K562 (cell line): ENCODE data around the gene FLRT1. TPM values are rescaled to one million over a fixed set of nuclear protein-coding genes. Genes with fewer than 3 reads are reported as not detected.
A peak's percentile ranks its signal among the peaks of the same experiment; 100 is the strongest.

ENCODE experiments used
- ATAC-seq: fragments of 200-7000 bp; cut with Tn5 transposase; 3 replicates; pipeline ENCODE4 v1.9.1; 2020; ENCODE audit warnings: moderate library complexity
- BruUV-seq: library from RNA; stranded (reverse); fragments of 400-500 nt; replicated peaks from 2 replicates; lab custom pipeline; 2021; lab: Mats Ljungman, UMichigan
- CTCF ChIA-PET: fragments of 300-600 bp; formaldehyde crosslinking; extraction: SDS; loops from one replicate; lab custom pipeline; 2021; ENCODE audit warnings: low intra/inter-chr PET ratio; lab: Yijun Ruan, JAX
- POLR2A ChIA-PET: fragments of 300-600, 350-650 bp; sonication (Branson Sonifier 250); formaldehyde crosslinking; extraction: SDS; loops from one replicate; lab custom pipeline; 2021; ENCODE audit warnings: antibody characterized with exemption, inconsistent platforms; lab: Yijun Ruan, JAX
- DNase-seq, 4 experiments: peaks; one replicate each; pipeline versions ENCODE4 v3.0.0 to v3.0.0-alpha.2; 2011 to 2018; ENCODE audit warnings: low spot score in 3 of 4, mixed read lengths in 3 of 4; ENCODE audit errors: extremely low read depth in 1 of 4
- FAIRE-seq: peaks from 2 replicates; lab custom pipeline; 2011; peaks lifted over from hg19 to GRCh38; lab: Jason Lieb, UNC
- H2AFZ ChIP-seq: 2 replicates; pipeline ENCODE4 v1.6.0; 2011; ENCODE audit warnings: low read depth, low read length, control low read depth, inconsistent platforms
- H3K27ac ChIP-seq: fragments of 200-600 bp; 3 replicates; pipeline ENCODE4 v1.8.0; 2011; ENCODE audit warnings: low read depth, mild to moderate bottlenecking, control low read depth, inconsistent platforms, low read length, moderate library complexity, mixed read lengths; ENCODE audit errors: extremely low read depth
- H3K27me3 ChIP-seq, 2 experiments: fragments of 300-600 bp in 1 of 2; 2 replicates in 1 of 2; 3 replicates in 1 of 2; pipeline versions ENCODE4 v1.6.0 to v1.8.0; 2011; ENCODE audit warnings: inconsistent platforms in 2 of 2, low read length in 2 of 2, mild to moderate bottlenecking in 1 of 2, mixed read lengths in 1 of 2, moderate library complexity in 1 of 2; ENCODE audit not compliant: control insufficient read depth in 2 of 2, insufficient read depth in 2 of 2
- H3K36me3 ChIP-seq: fragments of 300-600 bp; 3 replicates; pipeline ENCODE4 v1.8.0; 2011; ENCODE audit warnings: mild to moderate bottlenecking, low read length, inconsistent platforms; ENCODE audit not compliant: control insufficient read depth, insufficient read depth
- H3K4me1 ChIP-seq, 2 experiments: fragments of 200-600 bp in 1 of 2; replicated peaks in 1 of 2; 2 replicates in 1 of 2; 3 replicates in 1 of 2; pipeline versions ENCODE4 v1.5.1 to v1.8.0; 2011; ENCODE audit warnings: inconsistent platforms in 2 of 2, low read length in 2 of 2, mild to moderate bottlenecking in 1 of 2, mixed read lengths in 1 of 2, moderate library complexity in 1 of 2; ENCODE audit not compliant: control insufficient read depth in 2 of 2, insufficient read depth in 2 of 2
- H3K4me2 ChIP-seq: 2 replicates; pipeline ENCODE4 v1.6.1; 2011; ENCODE audit warnings: low read length, control low read depth, inconsistent platforms, mixed read lengths; ENCODE audit not compliant: insufficient read depth
- H3K4me3 ChIP-seq: fragments of 200-600 bp; sonication (generic), shearing (Covaris generic); 2 replicates; pipeline ENCODE4 v1.5.1; 2016; ENCODE audit warnings: control low read depth, inconsistent platforms
- H3K79me2 ChIP-seq: fragments of 200-600 bp; 3 replicates; pipeline ENCODE4 v1.8.0; 2011; ENCODE audit warnings: low read length, inconsistent platforms; ENCODE audit not compliant: control insufficient read depth, insufficient read depth
- H3K9ac ChIP-seq, 2 experiments: 2 replicates each; pipeline versions ENCODE4 v1.6.0 to v1.6.1; 2011; ENCODE audit warnings: low read depth in 2 of 2, low read length in 2 of 2, control low read depth in 1 of 2, inconsistent platforms in 1 of 2, mild to moderate bottlenecking in 1 of 2, mixed read lengths in 1 of 2; ENCODE audit not compliant: insufficient read depth in 1 of 2
- H3K9me1 ChIP-seq: one replicate; pipeline ENCODE4 v1.6.0; 2011; ENCODE audit warnings: inconsistent platforms, mild to moderate bottlenecking, low read length, moderate library complexity; ENCODE audit not compliant: control insufficient read depth, insufficient read depth
- H3K9me3 ChIP-seq: replicated peaks from 2 replicates; pipeline ENCODE4 v1.5.1; 2011; ENCODE audit warnings: low read depth, low read length, inconsistent platforms; ENCODE audit not compliant: control insufficient read depth, insufficient read depth
- H4K20me1 ChIP-seq: replicated peaks from 2 replicates; pipeline ENCODE4 v1.6.1; 2011; ENCODE audit warnings: low read length, inconsistent platforms, mixed read lengths; ENCODE audit not compliant: control insufficient read depth, insufficient read depth
- CAMTA2 ChIP-seq: fragments of 250-450 bp; sonication (Bioruptor Pico); conservative IDR thresholded peaks from 2 replicates; pipeline ENCODE4 v1.5.1; 2022
- CTBP1 ChIP-seq: fragments of 450-650 bp; IDR thresholded peaks from 2 replicates; pipeline ENCODE4 v1.6.1; 2016; ENCODE audit warnings: borderline replicate concordance
- NFYB ChIP-seq: IDR thresholded peaks from 2 replicates; pipeline ENCODE4 v1.6.1; 2011; ENCODE audit warnings: mild to moderate bottlenecking, moderate library complexity; ENCODE audit not compliant: insufficient read length; ENCODE audit errors: extremely low read depth
- SMARCC2 ChIP-seq: fragments of 450-650 bp; IDR thresholded peaks from 2 replicates; pipeline ENCODE4 v1.6.1; 2017; ENCODE audit warnings: antibody characterized with exemption, moderate library complexity, mild to moderate bottlenecking, low read depth
- SOX6 ChIP-seq: fragments of 450-650 bp; IDR thresholded peaks from 2 replicates; pipeline ENCODE4 v1.6.1; 2014; ENCODE audit warnings: mild to moderate bottlenecking
- TAF7 ChIP-seq: fragments of 450-650 bp; IDR thresholded peaks from 2 replicates; pipeline ENCODE4 v1.6.1; 2016; ENCODE audit warnings: missing genetic modification characterization, missing compliant biosample characterization
- WGBS: fragments of 100-300 bp; shearing (Covaris generic); methylation state at CpG from one replicate; pipeline ENCODE4 v1.1.6; 2016; ENCODE audit warnings: low coverage, mixed read lengths; ENCODE audit not compliant: insufficient coverage; ENCODE audit errors: missing lambda C conversion rate; 5-methylcytosine and 5-hydroxymethylcytosine counted together
- in situ Hi-C: fragments of 300-500 bp; cut with MboI; formaldehyde crosslinking; loops from 4 replicates; pipeline ENCODE4 v1.15.0; 2018; ENCODE audit warnings: inconsistent platforms, mixed read lengths
- intact Hi-C: fragments of 100-400 bp; cut with micrococcal nuclease; formaldehyde crosslinking; loops from 2 replicates; pipeline ENCODE4 v1.14.2; 2022
- polyA plus RNA-seq, 8 experiments: library from polyadenylated mRNA; depleted of rRNA in 4 of 8; stranded (reverse) in 5 of 8; unstranded in 3 of 8; fragments of >200 nt; fragmentation: Nextera tagmentation in 2 of 8; fragmentation: Illumina TruSeq in 1 of 8; extraction: Ambion mirVana in 2 of 8; extraction: Trizol in 1 of 8; gene quantifications; 2 replicates each; pipeline versions ENCODE4 v1.2.1 to v1.2.3, GENCODE V29; 2011 to 2014; ENCODE audit warnings: inconsistent platforms in 1 of 8, missing spikeins in 1 of 8
- total RNA-seq, 7 experiments: library from RNA; depleted of rRNA in 6 of 7; stranded (reverse); fragments of >200 nt in 6 of 7; fragmentation: Illumina TruSeq in 2 of 7; extraction: Trizol in 2 of 7; gene quantifications; 2 replicates each; pipeline versions ENCODE4 v1.2.1 to v1.2.3, GENCODE V29; 2011 to 2021; ENCODE audit warnings: low replicate concordance in 1 of 7

The FLRT1 gene
- total and polyA plus RNA-seq, 9 of the 15 experiments (the other 6 are each of a cell fraction or from before 2014, with no cell fraction given), result not detected

GRCh38 chr11:64059339-64060140, 23.8 kb downstream of the FLRT1 start:
- Histone ChIP-seq H3K4me1 (peaks cover 8 to 43% of the 10 kb centered on the region in 2 experiments; a peak in 4 of 5 replicates), H3K9ac (no peak overlapping the region)
- peak in 2 of 4 experiments; percentile 32 to 59 for DNase-seq
- no peak for ATAC-seq
- TF ChIP-seq CTBP1 (no peak), TAF7 (tag) (no peak), CAMTA2 (CRISPR knock-in tag) (no peak), NFYB (peak; percentile 62), SMARCC2 (no peak), SOX6 (no peak)
- TF ChIP-seq, all 486 proteins: peak for 1
- no peak overlapping the region for H2AFZ ChIP-seq
- H3K36me3 ChIP-seq, result no peaks in the 10 kb centered on the region
- in situ Hi-C loops (no loop called here), intact Hi-C loops (no loop called here)
- peaks cover 74% of the 10 kb centered on the region for H4K20me1 ChIP-seq
- H3K79me2 ChIP-seq, result no peaks in the 10 kb centered on the region
- H3K9me3 ChIP-seq, result no peaks in the 10 kb centered on the region
- H3K4me2 ChIP-seq, result no peak overlapping the region
- H3K9me1 ChIP-seq, result peaks cover 5% of the 10 kb centered on the region
- H3K27ac ChIP-seq, result no peak overlapping the region
- H3K27me3 ChIP-seq, result no peaks in the 10 kb centered on the region
- CTCF ChIA-PET, result no interaction called here
- BruUV-seq, result no TSS peak
- 59% methylated on average over 21 of the region's 24 CpGs for WGBS
- POLR2A ChIA-PET, result interaction anchor here (0.5 to 0.6 kb wide), 2 partner anchors 8 to 16 kb away, joined by 3 read pairs; no protein-coding TSS in a partner anchor
- no peak for FAIRE-seq
- H3K4me3 ChIP-seq, result no peak overlapping the region
